NCI-H345 treated with DMSO at 0.1 percent for 48 hours (cell line): ENCODE measurements around the gene PRDM12.

Source experiments
- DNase-seq: peaks from one replicate; lab custom pipeline; 2025; ENCODE audit not compliant: unreplicated experiment; lab: John Stamatoyannopoulos, UW

The PRDM12 gene

DNA sequence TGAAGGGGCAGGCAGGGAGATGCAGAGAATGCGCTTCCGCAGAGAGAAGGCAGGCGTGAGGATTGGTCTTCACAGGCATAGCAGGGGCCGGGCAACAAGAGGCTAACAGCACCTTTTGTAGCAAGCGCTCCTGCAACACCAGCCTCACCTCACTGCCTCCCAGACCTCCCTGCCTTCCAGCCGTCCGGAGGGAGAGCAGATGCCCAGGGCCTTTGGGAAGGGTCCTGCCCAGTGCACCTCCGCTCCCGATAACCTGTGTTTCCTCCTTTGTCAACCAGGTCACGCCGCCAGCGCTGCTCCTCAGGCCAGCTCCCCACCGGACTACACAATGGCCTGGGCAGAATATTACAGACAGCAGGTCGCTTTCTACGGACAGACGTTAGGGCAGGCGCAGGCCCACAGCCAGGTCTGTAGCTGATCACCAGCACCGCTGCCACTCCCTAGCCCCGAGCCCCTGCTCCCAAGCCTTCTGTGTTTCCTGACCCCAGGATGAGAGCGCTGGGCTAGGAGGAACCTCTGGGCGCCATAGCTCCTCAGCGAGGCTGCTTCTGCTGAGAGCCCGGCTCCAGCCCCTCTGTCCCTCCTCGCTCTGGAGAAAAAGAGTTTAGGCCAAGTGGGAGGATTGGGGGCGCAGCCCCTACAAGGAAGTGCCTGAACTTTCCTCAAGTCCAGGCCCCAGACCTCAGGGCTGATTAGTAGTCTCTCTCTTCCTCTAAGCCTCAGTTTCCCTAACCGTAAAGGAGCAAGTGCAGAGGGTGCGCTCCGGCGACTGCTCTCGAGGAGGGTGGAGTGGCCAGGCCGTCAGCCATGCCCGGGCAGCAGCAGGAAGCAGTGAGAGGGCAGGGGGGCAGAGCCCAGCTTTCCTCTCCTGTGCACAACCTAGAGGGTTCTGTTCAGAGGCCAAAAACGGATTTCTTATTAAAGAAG is 28.4 kb upstream of the PRDM12 start:
- DNase-seq = no peak

DNA sequence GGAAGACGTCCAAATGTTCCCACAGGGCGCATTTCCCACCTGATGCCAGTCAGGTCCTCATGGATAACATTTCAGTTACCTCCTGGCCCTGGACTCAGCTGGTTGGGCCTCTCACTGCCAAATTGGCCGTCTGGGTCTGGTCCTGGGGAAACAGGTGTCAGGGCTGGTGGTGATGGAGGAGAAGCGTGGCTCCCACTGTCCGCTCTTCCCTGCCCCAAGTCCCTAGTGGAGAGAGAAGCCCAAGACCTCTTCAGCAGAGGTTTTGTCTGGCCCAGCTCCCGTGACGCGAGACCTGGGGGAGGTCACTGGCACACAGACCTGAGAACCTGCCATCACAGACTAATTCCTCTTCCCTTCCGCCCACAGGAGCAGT is 27.8 kb upstream of the PRDM12 start:
- no peak for DNase-seq

DNA sequence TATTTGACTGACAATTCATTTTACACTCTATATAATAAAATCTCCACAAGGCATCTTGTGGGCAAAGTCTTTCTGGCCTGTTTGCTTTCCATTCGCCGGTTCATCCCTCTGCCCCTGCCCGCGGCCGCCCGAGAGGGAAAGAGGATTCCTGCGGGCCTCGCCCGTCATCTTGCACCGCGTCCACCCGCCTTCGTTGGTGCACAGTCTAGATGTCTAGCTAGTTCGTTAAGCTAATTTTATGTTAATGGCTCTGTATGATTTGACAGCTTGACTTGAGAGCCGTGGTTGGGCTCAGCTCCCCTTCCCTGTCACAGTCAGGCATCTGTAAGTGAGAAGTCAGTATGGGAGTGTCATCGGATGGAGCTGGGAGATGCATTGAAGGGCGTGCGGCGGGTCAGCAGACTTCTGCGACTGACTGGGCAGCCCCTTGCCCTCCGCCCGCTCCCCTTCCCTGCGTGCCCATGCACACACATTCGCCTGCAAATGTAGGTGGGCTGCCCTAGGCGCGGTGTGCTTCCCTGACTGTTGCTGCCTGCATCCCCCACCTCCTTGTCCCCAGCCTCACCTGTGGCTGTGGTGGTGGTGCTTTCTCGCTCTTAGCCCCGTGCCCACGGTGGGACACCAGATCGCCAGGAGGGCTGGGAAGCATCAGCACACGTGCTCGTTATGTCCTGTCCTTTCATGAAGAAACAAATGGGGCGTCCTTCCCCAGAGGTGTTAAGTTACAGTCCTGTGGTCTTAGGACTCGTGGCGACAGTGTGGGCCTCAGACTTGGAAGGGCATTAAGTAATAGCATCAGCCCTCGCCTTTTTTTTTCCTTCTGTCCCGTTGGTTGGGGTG is 25.9 kb upstream of the PRDM12 start:
- DNase-seq = no peak

DNA sequence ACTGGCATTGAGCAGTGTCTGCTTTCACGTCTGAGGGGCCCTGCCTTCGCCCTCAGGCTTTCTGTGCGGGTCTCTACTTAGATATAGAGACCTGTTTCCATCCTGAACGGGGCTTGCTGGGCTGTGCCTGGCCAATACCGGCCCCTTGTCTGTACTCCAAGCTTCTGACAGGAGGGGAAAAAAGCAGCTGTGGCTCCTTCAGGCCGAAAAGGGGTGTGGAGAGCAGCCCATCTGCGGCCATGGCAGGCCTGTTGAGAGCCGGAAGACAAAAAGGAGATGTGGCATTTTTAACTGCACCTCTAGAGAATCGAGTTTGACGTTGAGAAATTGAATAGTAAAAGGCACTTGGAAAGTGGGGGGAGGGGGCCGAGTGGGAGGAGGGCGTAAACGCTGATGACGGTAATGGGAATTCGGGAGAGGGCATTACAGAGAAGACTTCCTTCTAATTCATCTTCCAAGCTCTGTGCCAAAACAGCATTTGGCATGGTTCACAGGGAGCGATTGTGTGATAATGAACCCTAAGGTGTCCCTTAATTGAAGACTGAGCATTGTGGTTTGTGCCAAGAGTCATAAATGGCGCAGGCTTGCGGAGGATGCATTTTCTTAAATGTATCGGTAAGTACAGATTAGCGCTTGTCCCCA is 25.1 kb upstream of the PRDM12 start:
- DNase-seq = no peak

DNA sequence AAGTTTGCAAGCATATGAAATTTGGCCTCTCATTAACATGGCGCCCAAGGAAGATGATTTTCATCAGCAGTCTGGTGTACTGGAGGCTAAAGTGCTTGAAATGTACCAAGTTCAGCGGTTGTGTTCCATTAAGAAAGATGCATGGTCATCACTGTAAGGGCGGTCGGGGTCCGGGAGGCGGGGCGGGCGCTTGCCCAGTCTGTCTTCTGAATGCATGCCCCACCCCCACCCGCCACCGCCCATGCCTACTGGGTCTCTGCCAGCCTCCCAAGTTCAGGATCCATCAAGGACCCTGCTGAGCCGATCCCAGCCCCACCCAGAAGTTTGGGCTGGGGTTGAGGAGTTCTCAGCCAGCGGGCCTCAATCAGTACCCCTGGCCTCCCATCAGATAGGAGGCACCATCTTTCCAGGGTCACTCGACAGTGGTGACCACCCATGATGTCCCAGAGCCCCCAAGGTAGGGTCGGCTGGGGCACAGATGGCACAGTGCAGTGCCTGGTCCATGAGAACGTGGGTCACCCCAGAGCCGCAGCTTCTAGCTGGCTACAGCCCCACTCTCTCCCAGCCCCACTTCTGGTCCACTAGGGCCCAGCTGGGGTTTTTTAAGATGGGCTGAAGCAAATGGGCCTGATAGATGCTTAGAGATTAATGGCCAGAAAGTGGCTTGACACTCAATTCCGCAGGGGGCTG is 24.4 kb upstream of the PRDM12 start:
- DNase-seq = no peak

DNA sequence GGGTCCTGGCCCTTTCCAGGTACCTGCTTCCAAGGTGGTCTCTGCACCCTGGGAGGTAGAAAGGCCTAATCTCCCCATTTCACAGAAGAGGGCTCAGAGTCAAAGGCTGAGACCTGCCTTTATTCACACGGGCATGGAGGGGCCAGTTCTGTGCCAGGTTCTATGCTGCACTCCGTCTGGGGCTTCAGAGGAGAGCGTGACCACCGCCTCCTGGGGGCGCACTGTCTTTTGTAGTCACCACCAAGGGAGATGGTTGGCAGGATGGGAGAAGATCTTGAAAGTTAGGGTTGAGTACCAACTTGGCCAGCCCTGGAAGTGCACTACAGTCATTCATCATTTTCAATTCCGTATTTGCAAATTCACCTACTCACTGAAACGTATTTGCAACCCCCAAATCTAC is 23.7 kb upstream of the PRDM12 start:
- DNase-seq = no peak

DNA sequence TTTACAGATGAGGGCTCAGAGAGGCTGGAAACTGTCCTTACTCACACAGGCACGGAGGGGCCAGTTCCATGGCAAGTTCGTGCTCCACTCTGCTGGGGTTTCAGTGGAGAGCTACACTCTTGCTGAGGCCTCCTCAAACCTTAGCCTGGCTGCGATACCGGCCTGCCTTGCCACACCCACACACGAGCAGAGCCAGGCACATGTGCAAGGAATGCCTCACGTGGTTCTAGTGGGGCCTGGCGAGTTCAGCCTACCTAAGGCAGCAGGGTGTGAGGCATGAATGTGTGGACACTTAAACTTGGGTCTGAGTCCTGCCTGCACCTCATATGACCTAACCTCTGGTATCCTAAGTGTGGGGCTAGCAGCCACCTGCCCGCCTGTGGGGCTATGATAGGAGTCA is 21.5 kb upstream of the PRDM12 start:
- DNase-seq = no peak

DNA sequence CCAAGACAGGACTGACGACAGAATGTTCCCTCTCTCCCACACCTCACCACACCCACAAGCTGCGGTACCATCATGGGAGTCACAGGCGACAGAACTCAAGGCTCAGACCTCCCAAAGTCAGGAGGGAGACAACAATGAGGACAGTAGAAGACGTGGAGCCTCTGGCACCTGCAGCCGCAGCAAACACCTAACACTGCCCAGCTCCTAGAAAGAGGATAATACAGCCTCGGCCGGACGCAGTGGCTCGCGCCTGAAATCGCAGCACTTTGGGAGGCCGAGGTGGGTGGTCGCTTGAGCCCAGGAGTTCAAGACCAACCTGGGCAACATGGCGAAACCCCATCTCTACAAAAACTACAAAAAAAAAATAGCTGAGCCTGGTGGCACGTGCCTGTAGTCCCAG is 13.2 kb upstream of the PRDM12 start:
- DNase-seq = no peak

DNA sequence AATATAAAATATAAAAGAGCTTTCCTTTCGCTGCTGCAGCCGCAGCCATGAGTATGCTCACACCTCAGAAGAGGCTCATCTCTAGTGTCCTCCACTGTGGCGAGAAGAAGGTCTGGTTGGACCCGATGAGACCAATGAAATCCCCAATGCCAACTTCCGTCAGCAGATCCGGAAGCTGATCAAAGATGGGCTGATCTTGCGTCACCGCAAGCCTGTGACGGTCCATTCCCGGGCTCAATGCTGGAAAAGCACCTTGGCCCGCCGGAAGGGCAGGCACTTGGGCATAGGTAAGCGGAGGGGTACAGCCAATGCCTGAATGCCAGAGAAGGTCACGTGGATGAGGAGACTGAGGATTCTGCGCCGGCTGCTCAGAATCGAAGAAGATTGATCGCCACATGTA is 12.6 kb upstream of the PRDM12 start:
- no peak for DNase-seq

DNA sequence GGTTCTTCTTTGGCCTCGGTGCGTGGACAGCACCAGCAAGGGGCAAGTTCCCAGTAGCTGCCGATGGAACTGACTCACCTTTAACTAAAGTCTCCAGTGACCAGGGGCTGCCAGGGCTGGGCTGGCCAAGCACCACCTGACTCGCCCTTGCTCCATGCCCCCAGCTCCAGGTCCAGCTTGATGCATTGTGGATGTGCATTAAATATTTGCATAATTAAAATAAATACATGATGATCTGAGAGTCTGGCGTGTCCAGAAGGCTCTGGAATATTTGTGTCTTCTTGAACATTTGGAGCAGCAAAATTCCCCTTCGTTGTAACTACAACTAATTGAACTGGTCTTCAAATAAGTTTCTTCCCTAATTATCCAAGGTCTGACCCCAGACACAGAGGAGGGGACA is 9.5 kb upstream of the PRDM12 start:
- no peak for DNase-seq

DNA sequence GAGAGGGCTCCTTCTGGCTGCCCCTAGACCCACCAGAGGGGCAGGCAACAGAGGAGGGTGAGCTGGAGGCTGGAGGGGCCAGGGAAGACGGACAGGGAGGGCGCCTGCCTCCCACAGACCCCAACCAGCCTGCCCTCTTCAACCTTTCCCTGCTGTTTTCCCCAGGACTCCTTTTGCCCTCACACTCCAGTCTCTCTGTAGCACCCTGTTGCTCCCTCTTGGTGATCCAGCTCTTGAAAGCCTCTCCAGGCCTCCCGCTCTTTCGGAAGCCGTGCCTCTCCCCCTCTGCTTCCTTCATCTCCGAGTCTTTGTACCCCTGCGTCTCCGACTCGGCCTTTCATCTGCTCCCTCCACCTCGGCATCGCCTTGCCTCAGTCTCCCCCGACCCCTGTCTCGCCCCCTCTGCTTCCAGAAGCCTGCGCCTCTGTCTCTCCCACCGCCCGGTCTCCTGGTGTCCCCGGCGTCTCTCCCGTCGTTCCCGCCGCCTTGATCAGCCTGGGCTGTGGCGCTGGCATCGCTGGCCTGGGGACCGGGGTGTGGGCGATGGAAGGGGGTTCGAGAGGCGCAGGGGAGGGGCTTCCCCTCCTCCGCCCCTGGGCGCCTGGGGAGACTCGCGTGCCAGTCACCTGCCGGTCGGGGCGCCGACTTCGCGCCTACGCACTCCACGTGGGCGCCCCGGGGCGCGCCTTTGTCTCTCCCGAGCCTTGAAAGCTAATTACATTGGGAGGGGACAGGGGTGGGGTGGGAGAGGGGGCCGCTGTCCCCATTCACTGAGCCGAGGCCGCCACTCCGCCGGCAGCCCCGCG is 5.3 kb upstream of the PRDM12 start:
- DNase-seq = no peak

DNA sequence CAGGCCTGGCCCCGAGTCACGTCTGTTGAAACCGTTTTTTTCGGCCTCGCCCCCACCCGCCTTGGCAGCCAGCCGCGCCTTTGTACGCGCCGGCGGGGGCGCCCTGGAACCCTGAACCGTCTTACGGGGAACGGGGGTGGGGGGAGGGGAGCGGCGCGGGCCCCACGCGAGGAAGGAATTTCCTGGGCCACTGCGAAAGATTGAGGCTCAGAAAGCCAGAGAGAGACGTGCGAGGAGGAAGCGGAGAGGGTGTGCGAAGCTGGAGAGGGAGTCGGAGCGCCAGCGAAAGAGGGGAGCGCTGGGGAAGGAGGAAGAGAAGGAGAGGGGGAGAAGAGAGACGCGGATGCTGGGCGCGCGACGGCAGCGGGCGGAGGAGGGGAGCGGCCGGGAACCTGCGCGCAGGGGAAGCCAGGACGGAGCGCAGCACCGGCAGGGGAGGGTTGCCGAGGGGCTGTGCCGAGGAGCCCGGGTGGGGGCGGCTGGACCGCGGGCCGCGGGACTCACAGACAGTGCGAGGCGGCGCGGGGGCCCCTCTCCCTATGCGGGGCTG is 4.6 kb upstream of the PRDM12 start:
- DNase-seq = no peak

DNA sequence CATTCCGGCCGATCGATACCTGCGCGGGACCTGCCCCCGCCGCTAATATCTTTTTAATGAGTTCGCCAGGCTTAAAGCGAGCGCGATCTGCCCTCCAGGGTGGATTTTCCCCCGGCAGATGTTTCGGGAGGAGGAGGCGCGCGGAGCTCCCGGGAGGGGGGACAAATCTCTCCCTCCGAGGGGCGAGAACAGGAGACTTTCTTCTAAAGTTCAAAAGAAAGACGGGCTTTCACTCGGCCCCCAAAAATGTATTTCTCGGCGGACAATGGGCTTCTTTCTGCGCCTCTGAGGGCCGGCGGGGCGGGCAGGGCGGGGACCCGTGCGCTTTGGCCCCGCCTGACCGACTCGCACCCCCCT is 4.1 kb upstream of the PRDM12 start:
- DNase-seq = no peak

DNA sequence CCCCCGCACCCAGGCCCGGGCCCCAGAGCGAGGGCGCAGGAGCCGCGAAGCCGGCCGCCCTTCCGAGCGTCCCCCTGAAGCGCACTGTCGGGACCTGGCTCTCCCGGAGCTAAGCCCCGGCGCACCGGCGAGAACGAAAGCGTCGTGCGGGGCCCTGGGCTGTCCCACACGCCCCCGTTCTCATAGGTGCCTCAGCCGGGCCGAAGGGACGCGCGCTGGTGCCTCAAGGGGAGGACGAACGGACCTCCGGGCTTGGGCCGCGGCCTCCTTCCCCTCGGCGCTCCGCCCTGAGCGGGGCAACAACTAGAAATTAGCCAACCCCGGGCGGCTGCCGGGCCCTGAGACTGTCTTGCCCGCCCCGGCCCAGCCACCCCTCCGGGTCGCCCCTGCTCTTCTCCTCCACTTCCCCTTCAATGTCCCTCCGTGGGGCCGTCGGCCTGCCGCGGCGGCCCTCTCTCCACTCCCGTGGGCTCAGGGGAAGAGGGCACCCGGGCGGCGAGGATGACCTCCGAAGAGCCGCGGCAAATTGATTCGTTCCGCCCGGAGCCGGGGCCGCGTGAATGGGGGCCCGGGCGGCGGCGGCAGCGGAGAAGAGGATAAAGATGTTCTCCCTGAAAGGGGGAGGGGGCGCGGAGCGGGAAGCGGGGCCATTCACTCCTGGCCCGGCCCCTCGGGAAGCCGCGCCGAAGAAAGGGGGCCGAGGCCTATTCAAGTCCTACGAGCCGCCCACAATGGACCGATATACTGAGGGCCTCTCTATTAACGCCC is 3.5 kb upstream of the PRDM12 start:
- no peak for DNase-seq

DNA sequence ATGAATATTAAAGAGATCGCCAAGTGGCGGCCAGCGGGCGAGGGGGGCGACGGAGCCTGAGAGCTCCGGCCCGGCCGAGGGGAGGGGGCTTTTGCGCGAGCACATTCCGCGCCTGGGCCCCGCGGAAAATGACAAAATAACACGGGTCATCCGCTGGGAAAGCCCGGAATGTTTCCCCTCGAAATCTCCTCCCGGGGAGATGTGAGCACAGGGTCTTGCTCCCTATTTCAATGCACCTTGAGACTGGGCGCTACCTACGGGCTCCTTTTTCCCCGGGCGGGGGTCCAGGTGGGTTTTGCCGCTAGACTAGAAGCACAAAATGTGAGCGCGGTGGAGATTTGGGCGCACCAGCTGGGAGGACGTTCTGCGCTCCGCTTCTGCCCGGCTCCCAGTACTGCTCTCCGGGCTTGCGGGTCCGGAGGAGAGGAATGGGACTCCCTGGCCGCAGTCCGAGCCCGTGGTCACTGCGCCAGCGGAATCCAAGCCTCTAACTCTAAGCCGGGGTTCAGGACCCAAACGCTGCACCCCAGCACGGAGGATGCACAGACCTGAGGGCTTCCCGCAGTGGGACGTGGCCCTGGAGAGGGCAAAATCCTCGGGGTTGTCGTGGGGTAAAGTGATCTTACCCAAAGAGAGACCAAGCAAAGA is 2.8 kb upstream of the PRDM12 start:
- no peak for DNase-seq

DNA sequence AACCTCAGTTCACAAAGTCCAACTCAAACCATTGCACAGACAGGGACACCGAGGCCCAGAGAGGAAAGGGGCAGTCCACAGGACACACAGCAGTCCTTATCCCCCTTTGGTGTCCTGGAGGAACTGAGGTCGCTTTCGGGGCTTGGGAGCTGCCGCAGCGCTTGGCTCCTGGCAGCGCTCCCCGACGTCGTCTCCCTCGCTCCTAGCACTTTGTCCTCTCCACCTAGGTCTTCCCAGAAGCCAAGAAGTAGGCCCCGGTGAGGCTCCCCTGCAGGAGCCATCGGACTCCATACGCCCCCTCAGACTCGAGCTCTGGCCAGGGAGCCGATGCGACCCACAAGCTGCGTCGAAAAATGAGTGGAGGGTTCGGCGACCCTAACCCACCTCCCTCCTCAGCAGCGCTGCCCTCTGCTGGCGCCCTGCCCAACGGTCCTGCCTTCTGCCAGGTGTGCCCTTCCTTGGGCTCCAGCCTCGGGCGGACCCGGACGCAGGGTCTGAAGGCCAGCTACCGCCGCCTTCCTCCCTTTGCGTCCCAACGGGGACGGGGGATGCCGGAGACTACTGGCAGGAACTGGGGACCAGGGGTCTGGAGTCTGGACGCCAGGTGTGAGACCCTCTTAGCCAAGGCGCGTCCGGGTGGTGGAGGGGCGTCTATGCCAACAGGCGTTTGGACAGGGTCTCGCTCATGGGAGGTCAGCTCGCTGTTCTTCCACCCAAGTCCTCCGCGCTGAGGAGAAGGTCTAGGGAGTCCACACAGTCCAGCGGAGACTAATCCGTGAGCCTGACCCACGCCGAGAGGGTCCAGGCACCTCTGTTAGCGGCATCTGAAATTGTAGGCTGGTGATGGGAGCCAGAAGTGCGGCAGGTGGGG is 2.1 kb upstream of the PRDM12 start:
- no peak for DNase-seq

DNA sequence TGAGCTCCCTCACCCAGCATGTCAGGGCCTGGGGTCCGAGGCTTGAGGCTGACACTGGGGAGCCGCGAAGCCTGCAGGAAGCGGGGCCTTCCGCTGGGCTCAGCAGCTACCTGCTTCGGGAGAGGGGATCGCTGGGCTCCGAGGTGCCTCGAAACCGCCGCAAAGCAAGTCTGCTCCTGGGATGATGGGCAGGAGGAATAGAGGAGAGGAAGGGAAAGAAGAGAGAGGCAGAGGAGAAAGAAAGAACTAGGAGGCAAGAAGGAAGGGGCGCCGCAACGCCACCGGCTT is 1.5 kb upstream of the PRDM12 start:
- DNase-seq = no peak

DNA sequence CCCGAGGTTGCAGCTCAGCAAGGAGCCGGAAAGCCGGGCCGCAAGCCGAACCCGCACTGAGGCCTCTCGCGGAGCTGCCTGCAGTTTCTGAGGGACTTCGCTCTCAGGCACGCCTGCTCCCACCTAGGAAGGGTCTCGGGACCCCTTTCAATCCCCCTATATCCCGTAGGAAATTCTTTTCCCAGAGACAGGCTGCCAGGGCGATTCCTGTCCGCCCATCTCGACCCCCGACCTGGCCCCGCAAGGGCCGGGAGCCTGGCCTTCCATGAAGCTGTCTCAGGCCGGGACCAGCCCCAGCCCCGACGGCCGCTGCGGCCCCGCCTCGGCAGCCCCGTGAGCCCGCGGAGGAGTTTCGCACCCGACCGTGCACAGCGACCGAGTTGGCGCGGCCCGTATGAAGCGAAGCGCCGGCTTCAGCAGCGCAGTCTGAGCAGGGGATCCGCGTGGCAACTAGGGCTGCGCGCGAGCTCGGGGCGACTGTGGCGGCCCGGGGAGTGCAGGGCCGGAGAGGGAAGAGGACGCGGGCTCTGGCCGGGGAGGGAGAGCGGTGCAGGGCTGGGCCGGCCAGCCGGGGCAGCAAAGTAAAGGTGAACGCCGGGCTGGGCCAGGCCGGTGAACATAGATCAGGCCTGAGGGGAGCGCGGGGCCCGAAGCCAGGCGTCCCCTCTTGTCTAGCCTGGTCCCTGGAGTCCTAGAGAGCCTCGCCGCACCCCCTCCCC is 977 bp upstream of the PRDM12 start:
- DNase-seq = no peak
